Coronary artery (tissue), 2 donors: ENCODE measurements around the gene ZNF638.

Experiments
- DNase-seq: peaks from one replicate; pipeline ENCODE4 v3.0.0-alpha.2; 2017; ENCODE audit warnings: low spot score
- H3K27ac ChIP-seq, 2 donors: fragments of 200-600 bp; sonication (generic); one replicate each; pipeline ENCODE4 v1.5.1; 2016 to 2019
- H3K4me3 ChIP-seq: fragments of 200-600 bp; sonication (generic); 2 replicates; pipeline ENCODE4 v1.5.1; 2016; ENCODE audit warnings: mild to moderate bottlenecking, moderate library complexity
- CTCF ChIP-seq: fragments of 200-600 bp; sonication (generic); IDR thresholded peaks from one replicate; pipeline ENCODE4 v1.5.1; 2019; ENCODE audit warnings: antibody characterized with exemption

Gene ZNF638

GRCh38 chr2:71459084-71459431, 127.5 kb downstream of the ZNF638 start:
- DNase-seq = no peak
- H3K27ac ChIP-seq = no peak overlapping the region
- H3K4me3 ChIP-seq = no peak overlapping the region
- no peak for TF ChIP-seq CTCF

- TF ChIP-seq CTCF = no peak
- DNase-seq = no peak
- Histone ChIP-seq H3K27ac (no peak overlapping the region), H3K4me3 (no peak overlapping the region)
These were observed 128.5 kb downstream of the ZNF638 start for GRCh38 chr2:71460056-71460455.

- no peak for DNase-seq
- no peak for TF ChIP-seq CTCF
- Histone ChIP-seq H3K27ac (no peak overlapping the region), H3K4me3 (no peak overlapping the region)
These were observed 129.2 kb downstream of the ZNF638 start for GRCh38 chr2:71460595-71461303.

- TF ChIP-seq CTCF = no peak
- no peak for DNase-seq
- Histone ChIP-seq H3K4me3 (no peak overlapping the region), H3K27ac (no peak overlapping the region)
These were observed 129.7 kb downstream of the ZNF638 start for GRCh38 chr2:71461304-71461671.

GRCh38 chr2:71462056-71462605, 130.5 kb downstream of the ZNF638 start:
- TF ChIP-seq CTCF = no peak
- no peak overlapping the region for H3K4me3 ChIP-seq
- no peak for DNase-seq
- H3K27ac ChIP-seq = no peak overlapping the region

- DNase-seq = no peak
- TF ChIP-seq CTCF = no peak
- H3K27ac ChIP-seq = no peak overlapping the region
These were observed 131.2 kb downstream of the ZNF638 start for GRCh38 chr2:71462641-71463341.

GRCh38 chr2:71463342-71463654, 131.7 kb downstream of the ZNF638 start:
- H3K27ac ChIP-seq = no peak overlapping the region
- no peak for TF ChIP-seq CTCF
- no peak for DNase-seq

More at GRCh38 chr2:71462641-71463341, 131.2 kb downstream of the ZNF638 start:
- no peak overlapping the region for H3K4me3 ChIP-seq

More at GRCh38 chr2:71463342-71463654, 131.7 kb downstream of the ZNF638 start:
- no peak overlapping the region for H3K4me3 ChIP-seq
